Panc1 (cell line): ENCODE data around the gene APOBEC3B. TPM values are rescaled to one million over a fixed set of nuclear protein-coding genes. Genes with fewer than 3 reads are reported as not detected.
"Not testable (repeated sequence)": the region's sequence is repeated elsewhere in the genome, so short reads cannot be mapped to it uniquely, and the experiment has no call there.

Experiments used
- ATAC-seq: fragments of 200-7000 bp; cut with Tn5 transposase; 2 replicates; pipeline ENCODE4 v1.9.1; 2020; ENCODE audit warnings: mild to moderate bottlenecking, moderate library complexity
- BruUV-seq: library from RNA; stranded (reverse); fragments of 400-500 nt; replicated peaks from 2 replicates; lab custom pipeline; 2021; lab: Mats Ljungman, UMichigan
- CTCF ChIA-PET: fragments of 300-600 bp; sonication (Branson Sonifier 250); formaldehyde crosslinking; loops from one replicate; lab custom pipeline; 2022; ENCODE audit warnings: antibody characterized with exemption; lab: Charles Lee
- POLR2A ChIA-PET: fragments of 300-600 bp; sonication (Branson Sonifier 250); formaldehyde crosslinking; loops from one replicate; lab custom pipeline; 2022; ENCODE audit warnings: antibody characterized with exemption; lab: Charles Lee
- DNase-seq: peaks from one replicate; pipeline ENCODE4 v3.0.0-alpha.2; 2010; ENCODE audit warnings: low read depth, low spot score
- H3K27ac ChIP-seq: 2 replicates; pipeline ENCODE4 v1.5.1; 2011; ENCODE audit warnings: mild to moderate bottlenecking, low read length, inconsistent platforms
- H3K27me3 ChIP-seq: fragments of 200-500 bp; sonication (Bioruptor generic); 2 replicates; pipeline ENCODE4 v1.6.0; 2014; ENCODE audit warnings: low read length, inconsistent platforms; ENCODE audit not compliant: control insufficient read depth, insufficient read depth
- H3K36me3 ChIP-seq: fragments of 200-500 bp; sonication (Bioruptor generic); 2 replicates; pipeline ENCODE4 v1.5.1; 2014; ENCODE audit warnings: inconsistent platforms, mild to moderate bottlenecking, low read length, moderate library complexity; ENCODE audit not compliant: control insufficient read depth, insufficient read depth
- H3K4me1 ChIP-seq: 2 replicates; pipeline ENCODE4 v1.5.1; 2011; ENCODE audit warnings: inconsistent platforms, mild to moderate bottlenecking, low read length, moderate library complexity; ENCODE audit not compliant: control insufficient read depth, insufficient read depth
- H3K4me3 ChIP-seq, 2 experiments: 2 replicates each; pipeline ENCODE4 v1.5.1; 2011 to 2012; ENCODE audit warnings: low read depth in 2 of 2, low read length in 2 of 2, mild to moderate bottlenecking in 2 of 2, inconsistent platforms in 1 of 2, moderate library complexity in 1 of 2
- H3K9me3 ChIP-seq: fragments of 200-500 bp; sonication (Bioruptor generic); 2 replicates; pipeline ENCODE4 v1.5.1; 2014; ENCODE audit warnings: low read depth, mild to moderate bottlenecking, inconsistent platforms, low read length, moderate library complexity; ENCODE audit not compliant: control insufficient read depth, insufficient read depth
- CTCF ChIP-seq: fragments of 450-650 bp; IDR thresholded peaks from 2 replicates; pipeline ENCODE4 v1.5.1; 2017; ENCODE audit warnings: mild to moderate bottlenecking
- POLR2AphosphoS5 ChIP-seq: IDR thresholded peaks from 2 replicates; pipeline ENCODE4 v1.6.1; 2012; ENCODE audit warnings: mild to moderate bottlenecking, low read depth, low read length, moderate library complexity
- SIN3A ChIP-seq: IDR thresholded peaks from 2 replicates; pipeline ENCODE4 v1.6.1; 2012; ENCODE audit warnings: low read depth, mild to moderate bottlenecking, low read length, moderate library complexity, borderline replicate concordance; ENCODE audit not compliant: insufficient read depth
- TCF7L2 ChIP-seq: IDR thresholded peaks from 2 replicates; pipeline ENCODE4 v1.6.1; 2011; ENCODE audit warnings: mild to moderate bottlenecking, low read depth, low read length, inconsistent platforms
- in situ Hi-C: cut with HindIII; loops from 2 replicates; pipeline ENCODE4 v1.10.0; 2016; ENCODE audit warnings: low sequenced_read_pairs, low pct_unique_long_range_greater_than_20kb
- intact Hi-C: fragments of 100-400 bp; cut with micrococcal nuclease; formaldehyde crosslinking; loops from one replicate; pipeline ENCODE4 v1.10.0; 2022; ENCODE audit not compliant: unreplicated experiment
- total RNA-seq: library from RNA; stranded (reverse); gene quantifications from one replicate; pipeline ENCODE4 v1.2.1, GENCODE V29; 2021; ENCODE audit not compliant: unreplicated experiment
- TF ChIP-seq, protein P1 (sequence below), 2 experiments: IDR thresholded peaks; 2 replicates each; pipeline ENCODE4 v1.6.1; 2011 to 2012; ENCODE audit warnings: low read depth in 2 of 2, control low read depth in 1 of 2, low read length in 1 of 2, mild to moderate bottlenecking in 1 of 2, moderate library complexity in 1 of 2; ENCODE audit not compliant: insufficient read depth in 1 of 2

APOBEC3B gene
- total RNA-seq, 1 experiment from 2014 or later = 15.6 TPM

GRCh38 chr22:38997518-38997917 is 15.4 kb downstream of the APOBEC3B start:
- ATAC-seq (no peak), DNase-seq (no peak)
- intact Hi-C loops (no loop called here), in situ Hi-C loops (no loop called here)
- BruUV-seq = no TSS peak
- no peak overlapping the region for H3K4me3 ChIP-seq
- H3K36me3 ChIP-seq = no peaks in the 10 kb centered on the region
- no peaks in the 10 kb centered on the region for H3K9me3 ChIP-seq
- ChIA-PET CTCF (no interaction called here), POLR2A (no interaction called here)
- H3K27ac ChIP-seq = no peak overlapping the region
- H3K4me1 ChIP-seq = no peaks in the 10 kb centered on the region
- no peak for TF ChIP-seq POLR2AphosphoS5
- H3K27me3 ChIP-seq = no peaks in the 10 kb centered on the region

DNA sequence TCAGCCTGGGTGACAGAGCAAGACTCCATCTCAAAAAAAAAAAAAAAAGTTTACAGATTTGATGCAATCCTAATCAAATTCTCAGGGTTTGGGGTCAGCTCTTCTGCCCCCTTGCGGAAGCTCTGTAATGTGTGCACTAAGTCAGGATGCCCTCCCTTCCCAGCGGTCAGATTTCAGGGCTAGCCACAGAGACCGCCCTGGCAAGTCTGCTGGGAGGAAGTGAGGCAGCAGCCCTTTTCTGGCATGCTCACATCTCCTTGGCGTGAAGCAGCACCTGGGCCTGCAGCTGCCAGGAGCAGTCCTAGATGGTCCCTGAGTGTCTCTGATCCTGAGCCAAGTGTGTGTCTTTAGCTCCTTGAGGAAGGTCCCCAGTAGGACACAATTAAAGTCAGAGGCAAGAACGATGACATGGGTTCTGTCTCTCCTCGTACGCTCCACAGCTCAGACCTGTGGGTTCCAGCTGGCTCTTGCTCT is 21.1 kb downstream of the APOBEC3B start:
- Histone ChIP-seq H3K9me3 (no peaks in the 10 kb centered on the region), H3K36me3 (no peaks in the 10 kb centered on the region), H3K4me1 (no peaks in the 10 kb centered on the region), H3K4me3 (no peak overlapping the region), H3K27me3 (no peaks in the 10 kb centered on the region), H3K27ac (no peak overlapping the region)
- TF ChIP-seq TCF7L2 (no peak), CTCF (peak; percentile 81)
- ATAC-seq = peak; percentile 96
- in situ Hi-C loops = no loop called here
- ChIA-PET POLR2A (no interaction called here), CTCF (interaction anchor here (0.6 to 2.1 kb wide), 10 partner anchors 12 to 234 kb away, joined by 3 to 11 read pairs (median 6); no protein-coding TSS in a partner anchor)
- no peak for DNase-seq
- BruUV-seq = no TSS peak
- intact Hi-C loops = loop anchor here (10.0 kb wide), 1 partner anchor 138 kb away; no protein-coding TSS in a partner anchor

GRCh38 chr22:39007177-39007576 is 25.0 kb downstream of the APOBEC3B start:
- no TSS peak for BruUV-seq
- no peaks in the 10 kb centered on the region for H3K4me1 ChIP-seq
- no peaks in the 10 kb centered on the region for H3K36me3 ChIP-seq
- TF ChIP-seq, protein P1, sequence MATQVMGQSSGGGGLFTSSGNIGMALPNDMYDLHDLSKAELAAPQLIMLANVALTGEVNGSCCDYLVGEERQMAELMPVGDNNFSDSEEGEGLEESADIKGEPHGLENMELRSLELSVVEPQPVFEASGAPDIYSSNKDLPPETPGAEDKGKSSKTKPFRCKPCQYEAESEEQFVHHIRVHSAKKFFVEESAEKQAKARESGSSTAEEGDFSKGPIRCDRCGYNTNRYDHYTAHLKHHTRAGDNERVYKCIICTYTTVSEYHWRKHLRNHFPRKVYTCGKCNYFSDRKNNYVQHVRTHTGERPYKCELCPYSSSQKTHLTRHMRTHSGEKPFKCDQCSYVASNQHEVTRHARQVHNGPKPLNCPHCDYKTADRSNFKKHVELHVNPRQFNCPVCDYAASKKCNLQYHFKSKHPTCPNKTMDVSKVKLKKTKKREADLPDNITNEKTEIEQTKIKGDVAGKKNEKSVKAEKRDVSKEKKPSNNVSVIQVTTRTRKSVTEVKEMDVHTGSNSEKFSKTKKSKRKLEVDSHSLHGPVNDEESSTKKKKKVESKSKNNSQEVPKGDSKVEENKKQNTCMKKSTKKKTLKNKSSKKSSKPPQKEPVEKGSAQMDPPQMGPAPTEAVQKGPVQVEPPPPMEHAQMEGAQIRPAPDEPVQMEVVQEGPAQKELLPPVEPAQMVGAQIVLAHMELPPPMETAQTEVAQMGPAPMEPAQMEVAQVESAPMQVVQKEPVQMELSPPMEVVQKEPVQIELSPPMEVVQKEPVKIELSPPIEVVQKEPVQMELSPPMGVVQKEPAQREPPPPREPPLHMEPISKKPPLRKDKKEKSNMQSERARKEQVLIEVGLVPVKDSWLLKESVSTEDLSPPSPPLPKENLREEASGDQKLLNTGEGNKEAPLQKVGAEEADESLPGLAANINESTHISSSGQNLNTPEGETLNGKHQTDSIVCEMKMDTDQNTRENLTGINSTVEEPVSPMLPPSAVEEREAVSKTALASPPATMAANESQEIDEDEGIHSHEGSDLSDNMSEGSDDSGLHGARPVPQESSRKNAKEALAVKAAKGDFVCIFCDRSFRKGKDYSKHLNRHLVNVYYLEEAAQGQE (IDR thresholded peaks at IDR 0.05; ENCODE audit: insufficient read depth in 1 of 2, low read depth in 2 of 2, low read length in 1 of 2) = no peak
- TF ChIP-seq CTCF (no peak), SIN3A (no peak), TCF7L2 (no peak), POLR2AphosphoS5 (no peak)
- ATAC-seq (no peak), DNase-seq (no peak)
- ChIA-PET POLR2A (no interaction called here), CTCF (no interaction called here)
- no peak overlapping the region for H3K27ac ChIP-seq
- H3K9me3 ChIP-seq = no peaks in the 10 kb centered on the region
- intact Hi-C loops = loop anchor here (5.0 to 10.0 kb wide), 2 partner anchors 110 to 142 kb away; no protein-coding TSS in a partner anchor
- in situ Hi-C loops = no loop called here
- no peak overlapping the region for H3K4me3 ChIP-seq
- H3K27me3 ChIP-seq = no peaks in the 10 kb centered on the region

DNA sequence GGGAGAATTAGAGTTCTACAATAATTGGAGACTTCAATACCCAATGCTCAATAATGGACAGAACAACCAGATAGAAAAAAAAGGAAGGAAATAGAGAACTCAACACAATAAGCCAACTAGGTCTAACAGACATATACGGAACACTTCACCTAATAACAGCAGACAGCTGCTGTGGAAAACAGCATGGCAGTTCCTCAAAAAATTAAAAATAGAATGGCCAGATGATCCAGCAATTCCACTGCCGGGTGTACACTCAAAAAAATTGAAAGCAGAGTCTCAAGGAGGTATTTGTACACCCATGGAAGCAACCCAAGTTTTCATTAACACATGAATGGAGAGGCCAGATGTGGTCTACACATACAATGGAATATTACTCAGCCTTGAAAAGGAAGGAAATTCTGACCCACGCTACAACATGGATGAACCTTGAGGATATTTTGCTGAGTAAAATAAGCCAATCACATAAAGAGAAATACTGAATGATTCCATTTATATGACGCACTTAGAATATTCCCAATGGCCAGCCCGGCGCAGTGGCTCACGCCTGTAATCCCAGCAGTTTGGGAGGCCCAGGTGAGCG is 26.2 kb downstream of the APOBEC3B start:
- H3K27me3 ChIP-seq, CTCF ChIA-PET, DNase-seq, H3K27ac ChIP-seq, H3K36me3 ChIP-seq, POLR2A ChIA-PET, ATAC-seq, in situ Hi-C loops, BruUV-seq, H3K4me3 ChIP-seq, H3K4me1 ChIP-seq, H3K9me3 ChIP-seq: not testable (repeated sequence)
- intact Hi-C loops = loop anchor here (5.0 to 10.0 kb wide), 2 partner anchors 109 to 144 kb away; no protein-coding TSS in a partner anchor
